Measurements from ENCODE around the gene RAB11A. TPM values are rescaled to one million over a fixed set of nuclear protein-coding genes. Genes with fewer than 3 reads are reported as not detected.

Gene RAB11A
- total and polyA plus RNA-seq, 2 donors (not counting 3 experiments of a cell fraction or from before 2014, with no cell fraction given): 239 to 250 TPM

DNA sequence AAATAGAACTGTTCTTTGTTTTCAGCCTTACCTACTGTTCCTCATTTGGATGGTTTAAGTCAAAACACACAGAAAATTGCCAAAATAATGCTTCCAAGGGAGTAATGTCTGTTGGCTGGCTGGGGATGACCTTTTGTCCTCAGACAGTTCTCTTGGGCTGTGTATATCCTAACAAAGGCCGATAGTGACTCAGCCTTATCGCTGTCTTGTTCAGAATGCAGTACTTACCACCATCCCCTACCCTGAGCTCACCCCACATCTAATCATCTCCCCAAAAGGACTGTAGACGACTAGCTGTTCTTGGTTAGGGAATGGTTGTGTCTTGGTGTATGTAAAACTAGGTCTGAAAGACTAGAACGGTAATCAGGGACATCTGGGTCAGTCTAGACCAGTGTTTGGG lies 35.0 kb downstream of the RAB11A start:
- H3K79me2 ChIP-seq (ENCODE audit: control insufficient read depth, insufficient read depth, low read length): no peaks in the 10 kb centered on the region
- H3K27ac ChIP-seq (ENCODE audit: insufficient read depth, low read depth, low read length): no peak overlapping the region
- intact Hi-C loops (cut with micrococcal nuclease) (no loop called here), dilution Hi-C loops (cut with MboI; ENCODE audit: extremely low pct_ligation_motif_present, low sequenced_read_pairs) (no loop called here)
- H4K20me1 ChIP-seq (replicated peaks; ENCODE audit: control insufficient read depth, extremely low read depth, insufficient read depth, low read length): no peaks in the 10 kb centered on the region
- CTCF ChIA-PET: interaction anchor here (2.2 kb wide), 1 partner anchor 17 kb away, joined by 6 read pairs; no protein-coding TSS in a partner anchor
- no peak overlapping the region for H3K4me3 ChIP-seq (replicated peaks in 1 of 3; ENCODE audit: insufficient read depth in 1 of 3, low read depth in 1 of 3, low read length in 3 of 3)
- H3K9me1 ChIP-seq (replicated peaks; ENCODE audit: control insufficient read depth, extremely low read depth, insufficient read depth, low read length): no peaks in the 10 kb centered on the region
- BruUV-seq (replicated peaks): no TSS peak
- no peak overlapping the region for H3K4me2 ChIP-seq (ENCODE audit: insufficient read depth, low read length)
- no peaks in the 10 kb centered on the region for H3K27me3 ChIP-seq (ENCODE audit: control insufficient read depth in 2 of 2, insufficient read depth in 2 of 2, low read length in 2 of 2)
- DNase-seq (ENCODE audit: low read depth, low spot score) (no peak), FAIRE-seq (no peak)
- POLR2A ChIA-PET: no interaction called here
- H2AFZ ChIP-seq (ENCODE audit: low read depth, low read length): no peak overlapping the region
- H3K9ac ChIP-seq (replicated peaks; ENCODE audit: extremely low read depth, insufficient read depth, low read length): no peak overlapping the region
- peaks cover 3 to 22% of the 10 kb centered on the region in 2 experiments for H3K36me3 ChIP-seq (ENCODE audit: control insufficient read depth in 2 of 2, extremely low read depth in 1 of 2, insufficient read depth in 2 of 2, low read length in 2 of 2)
- H3K4me1 ChIP-seq (ENCODE audit: control insufficient read depth, extremely low read depth, insufficient read depth, low read length): peaks cover 15% of the 10 kb centered on the region
- TF ChIP-seq EZH2 (IDR thresholded peaks at IDR 0.05; ENCODE audit: borderline replicate concordance, low read depth, low read length, severe bottlenecking): no peak
- no peak for TF ChIP-seq POLR2AphosphoS5 (IDR thresholded peaks at IDR 0.05; ENCODE audit: insufficient read depth, low read depth, low read length)
- no peaks in the 10 kb centered on the region for H3K9me3 ChIP-seq (replicated peaks; ENCODE audit: control insufficient read depth, insufficient read depth, low read length)

DNA sequence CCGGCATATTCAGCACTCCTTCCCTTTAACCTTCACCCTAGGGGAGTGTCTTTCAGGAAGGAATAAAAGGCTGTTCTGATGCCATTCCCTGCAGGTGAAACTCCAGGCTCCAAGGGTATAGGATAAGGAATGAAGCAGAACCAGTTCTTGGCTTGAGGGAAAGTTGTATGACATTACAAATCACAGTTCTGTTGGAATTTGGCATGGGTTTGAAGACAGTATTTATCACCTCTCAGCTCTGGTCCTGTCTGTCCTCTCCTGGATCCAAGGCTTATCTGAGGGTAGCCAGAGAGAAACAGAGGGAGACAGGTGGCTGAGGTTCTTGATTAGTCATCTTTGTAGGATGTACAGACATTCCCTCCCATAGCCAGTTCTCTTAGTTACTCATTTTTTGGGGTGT lies 37.1 kb downstream of the RAB11A start:
- Histone ChIP-seq H3K79me2 (ENCODE audit: control insufficient read depth, insufficient read depth, low read length) (no peaks in the 10 kb centered on the region), H3K9me3 (replicated peaks; ENCODE audit: control insufficient read depth, insufficient read depth, low read length) (no peaks in the 10 kb centered on the region), H3K4me1 (ENCODE audit: control insufficient read depth, extremely low read depth, insufficient read depth, low read length) (peaks cover 15% of the 10 kb centered on the region), H3K9ac (replicated peaks; ENCODE audit: extremely low read depth, insufficient read depth, low read length) (no peak overlapping the region), H3K36me3 (ENCODE audit: control insufficient read depth in 2 of 2, extremely low read depth in 1 of 2, insufficient read depth in 2 of 2, low read length in 2 of 2) (peaks cover 3 to 26% of the 10 kb centered on the region in 2 experiments), H3K27me3 (ENCODE audit: control insufficient read depth in 2 of 2, insufficient read depth in 2 of 2, low read length in 2 of 2) (no peaks in the 10 kb centered on the region), H4K20me1 (replicated peaks; ENCODE audit: control insufficient read depth, extremely low read depth, insufficient read depth, low read length) (no peaks in the 10 kb centered on the region), H2AFZ (ENCODE audit: low read depth, low read length) (no peak overlapping the region), H3K4me2 (ENCODE audit: insufficient read depth, low read length) (no peak overlapping the region), H3K27ac (ENCODE audit: insufficient read depth, low read depth, low read length) (no peak overlapping the region), H3K9me1 (replicated peaks; ENCODE audit: control insufficient read depth, extremely low read depth, insufficient read depth, low read length) (no peaks in the 10 kb centered on the region), H3K4me3 (replicated peaks in 1 of 3; ENCODE audit: insufficient read depth in 1 of 3, low read depth in 1 of 3, low read length in 3 of 3) (no peak overlapping the region)
- ChIA-PET POLR2A (no interaction called here), CTCF (no interaction called here)
- intact Hi-C loops (cut with micrococcal nuclease): no loop called here
- no peak for TF ChIP-seq POLR2AphosphoS5 (IDR thresholded peaks at IDR 0.05; ENCODE audit: insufficient read depth, low read depth, low read length)
- TF ChIP-seq JUN (IDR thresholded peaks at IDR 0.05; ENCODE audit: borderline replicate concordance, insufficient read depth, insufficient read length, low read depth): no peak
- no peak for TF ChIP-seq GATA2 (IDR thresholded peaks at IDR 0.05; ENCODE audit: insufficient read depth, insufficient read length, low read depth, low read length)
- TF ChIP-seq, protein P1, sequence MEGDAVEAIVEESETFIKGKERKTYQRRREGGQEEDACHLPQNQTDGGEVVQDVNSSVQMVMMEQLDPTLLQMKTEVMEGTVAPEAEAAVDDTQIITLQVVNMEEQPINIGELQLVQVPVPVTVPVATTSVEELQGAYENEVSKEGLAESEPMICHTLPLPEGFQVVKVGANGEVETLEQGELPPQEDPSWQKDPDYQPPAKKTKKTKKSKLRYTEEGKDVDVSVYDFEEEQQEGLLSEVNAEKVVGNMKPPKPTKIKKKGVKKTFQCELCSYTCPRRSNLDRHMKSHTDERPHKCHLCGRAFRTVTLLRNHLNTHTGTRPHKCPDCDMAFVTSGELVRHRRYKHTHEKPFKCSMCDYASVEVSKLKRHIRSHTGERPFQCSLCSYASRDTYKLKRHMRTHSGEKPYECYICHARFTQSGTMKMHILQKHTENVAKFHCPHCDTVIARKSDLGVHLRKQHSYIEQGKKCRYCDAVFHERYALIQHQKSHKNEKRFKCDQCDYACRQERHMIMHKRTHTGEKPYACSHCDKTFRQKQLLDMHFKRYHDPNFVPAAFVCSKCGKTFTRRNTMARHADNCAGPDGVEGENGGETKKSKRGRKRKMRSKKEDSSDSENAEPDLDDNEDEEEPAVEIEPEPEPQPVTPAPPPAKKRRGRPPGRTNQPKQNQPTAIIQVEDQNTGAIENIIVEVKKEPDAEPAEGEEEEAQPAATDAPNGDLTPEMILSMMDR (IDR thresholded peaks at IDR 0.05; ENCODE audit: extremely low read depth in 1 of 2, insufficient read depth in 1 of 2, low read depth in 1 of 2, low read length in 2 of 2): no peak
- TF ChIP-seq FOS (IDR thresholded peaks at IDR 0.05; ENCODE audit: borderline replicate concordance, insufficient read depth, low read length): no peak
- no peak for TF ChIP-seq EZH2 (IDR thresholded peaks at IDR 0.05; ENCODE audit: borderline replicate concordance, low read depth, low read length, severe bottlenecking)
- no peak for TF ChIP-seq MYC (IDR thresholded peaks at IDR 0.05; ENCODE audit: low read depth, low read length)
- TF ChIP-seq, protein P2, sequence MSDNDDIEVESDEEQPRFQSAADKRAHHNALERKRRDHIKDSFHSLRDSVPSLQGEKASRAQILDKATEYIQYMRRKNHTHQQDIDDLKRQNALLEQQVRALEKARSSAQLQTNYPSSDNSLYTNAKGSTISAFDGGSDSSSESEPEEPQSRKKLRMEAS (IDR thresholded peaks at IDR 0.05; ENCODE audit: insufficient read depth, insufficient read length): no peak
- TF ChIP-seq POLR2A (IDR thresholded peaks at IDR 0.05; ENCODE audit: low read depth, low read length): no peak
- DNase-seq (ENCODE audit: low read depth, low spot score): no peak
- BruUV-seq (replicated peaks): no TSS peak
- dilution Hi-C loops (cut with MboI; ENCODE audit: extremely low pct_ligation_motif_present, low sequenced_read_pairs): no loop called here
- FAIRE-seq: no peak

All from endothelial cell of umbilical vein (primary cell).